ENCODE results near the gene TBCB. TPM values are rescaled to one million over a fixed set of nuclear protein-coding genes. Genes with fewer than 3 reads are reported as not detected.
"Not testable (repeated sequence)": the region's sequence is repeated elsewhere in the genome, so short reads cannot be mapped to it uniquely, and the experiment has no call there.

The TBCB gene
- polyA plus RNA-seq (2013, experiment 1 of 2): 216 TPM
- 201 TPM for polyA plus RNA-seq (2013, experiment 2 of 2)

DNA sequence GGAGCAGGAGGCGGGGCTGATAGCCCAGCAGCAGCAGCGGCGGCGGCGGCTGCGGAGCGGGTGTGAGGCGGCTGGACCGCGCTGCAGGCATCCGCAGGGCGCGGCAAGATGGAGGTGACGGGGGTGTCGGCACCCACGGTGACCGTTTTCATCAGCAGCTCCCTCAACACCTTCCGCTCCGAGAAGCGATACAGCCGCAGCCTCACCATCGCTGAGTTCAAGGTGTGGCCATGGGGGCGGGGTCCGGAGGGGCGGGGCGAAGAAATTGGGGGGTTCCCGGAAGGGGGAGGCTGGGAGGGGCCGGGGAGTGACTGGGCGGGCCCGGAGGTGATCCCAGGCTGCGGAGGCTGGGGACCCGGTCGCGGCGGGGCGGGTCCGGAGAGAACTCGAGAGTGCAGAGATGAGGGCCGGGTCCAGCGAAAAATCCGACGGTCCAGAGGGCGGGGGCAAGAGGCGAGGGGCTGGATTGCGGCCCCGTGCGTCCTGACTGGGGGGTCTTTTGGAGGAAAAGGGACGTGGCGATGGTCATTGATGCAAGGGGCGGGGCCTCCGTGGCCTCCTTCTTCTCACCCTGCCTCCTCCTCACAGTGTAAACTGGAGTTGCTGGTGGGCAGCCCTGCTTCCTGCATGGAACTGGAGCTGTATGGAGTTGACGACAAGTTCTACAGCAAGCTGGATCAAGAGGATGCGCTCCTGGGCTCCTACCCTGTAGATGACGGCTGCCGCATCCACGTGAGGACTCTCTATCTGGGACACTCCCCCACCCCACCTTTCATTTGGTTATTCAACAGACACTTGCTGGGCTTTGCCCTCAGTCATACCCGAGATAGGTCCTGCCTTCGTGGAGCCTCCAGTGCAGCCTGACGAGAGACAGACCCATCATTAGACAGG, at the start of gene TBCB:
Gene TBCB, plus strand, starts transcription at position 16 of the 891 bp plus-strand sequence. Its CDS starts 93 bp downstream, at position 109.
- Histone ChIP-seq H3K27ac (ENCODE audit: low read depth, low read length, severe bottlenecking) (peak within 1 kb of the TSS; percentile 76), H3K36me3 (ENCODE audit: control insufficient read depth, insufficient read depth, low read length) (peaks cover 69% of the 10 kb centered on the region), H3K4me1 (ENCODE audit: control insufficient read depth, insufficient read depth, low read length, poor library complexity, severe bottlenecking) (peaks cover 8% of the 10 kb centered on the region), H3K4me3 (ENCODE audit: extremely low read depth, insufficient read depth, low read length, poor library complexity, severe bottlenecking) (peak within 1 kb of the TSS; percentile 81), H3K9me3 (ENCODE audit: control insufficient read depth, low read length) (no peaks in the 10 kb centered on the region)
- 5 to 11% methylated on average over 32 to 40 of the region's 59 CpGs for WGBS, 2 experiments (ENCODE audit: insufficient coverage in 2 of 2)

DNA sequence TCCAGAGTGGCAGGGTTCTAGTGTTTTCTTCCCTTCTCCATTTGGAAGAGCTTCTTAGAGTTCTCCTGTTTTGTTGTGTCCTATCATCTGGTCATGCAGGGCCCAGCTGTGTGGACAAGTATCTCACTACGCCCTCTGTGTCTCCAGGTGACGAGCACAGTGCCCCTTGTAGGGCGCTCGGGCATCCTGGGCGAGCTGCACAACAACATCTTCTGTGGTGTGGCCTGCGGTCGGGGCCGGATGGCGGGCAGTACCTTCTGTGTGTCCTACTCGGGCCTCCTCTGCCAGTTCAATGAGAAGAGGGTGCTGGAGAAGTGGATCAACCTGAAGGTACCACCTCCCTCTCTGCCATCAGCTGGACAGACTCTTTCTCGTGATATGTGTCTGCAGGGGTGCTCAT, 47.6 kb upstream of the TBCB start:
- Histone ChIP-seq H3K36me3 (ENCODE audit: control insufficient read depth, insufficient read depth, low read length) (peaks cover 76% of the 10 kb centered on the region), H3K9me3 (ENCODE audit: control insufficient read depth, low read length) (no peaks in the 10 kb centered on the region), H3K4me3 (ENCODE audit: extremely low read depth, insufficient read depth, low read length, poor library complexity, severe bottlenecking) (no peak overlapping the region), H3K27ac (ENCODE audit: low read depth, low read length, severe bottlenecking) (no peak overlapping the region), H3K4me1 (ENCODE audit: control insufficient read depth, insufficient read depth, low read length, poor library complexity, severe bottlenecking) (no peaks in the 10 kb centered on the region)
- WGBS, 2 experiments (ENCODE audit: insufficient coverage in 2 of 2): 89 to 91% methylated on average over 8 to 10 of the region's 11 CpGs

GRCh38 chr19:36068810-36069499, 46.3 kb upstream of the TBCB start:
- H3K4me1 ChIP-seq (ENCODE audit: control insufficient read depth, insufficient read depth, low read length, poor library complexity, severe bottlenecking); H3K4me3 ChIP-seq (ENCODE audit: extremely low read depth, insufficient read depth, low read length, poor library complexity, severe bottlenecking); H3K27ac ChIP-seq (ENCODE audit: low read depth, low read length, severe bottlenecking); H3K9me3 ChIP-seq (ENCODE audit: control insufficient read depth, low read length): not testable (repeated sequence)
- WGBS, 2 experiments (ENCODE audit: insufficient coverage in 2 of 2): 98 to 100% methylated on average over 4 to 7 of the region's 57 CpGs
- H3K36me3 ChIP-seq (ENCODE audit: control insufficient read depth, insufficient read depth, low read length): peaks cover 79% of the 10 kb centered on the region

DNA sequence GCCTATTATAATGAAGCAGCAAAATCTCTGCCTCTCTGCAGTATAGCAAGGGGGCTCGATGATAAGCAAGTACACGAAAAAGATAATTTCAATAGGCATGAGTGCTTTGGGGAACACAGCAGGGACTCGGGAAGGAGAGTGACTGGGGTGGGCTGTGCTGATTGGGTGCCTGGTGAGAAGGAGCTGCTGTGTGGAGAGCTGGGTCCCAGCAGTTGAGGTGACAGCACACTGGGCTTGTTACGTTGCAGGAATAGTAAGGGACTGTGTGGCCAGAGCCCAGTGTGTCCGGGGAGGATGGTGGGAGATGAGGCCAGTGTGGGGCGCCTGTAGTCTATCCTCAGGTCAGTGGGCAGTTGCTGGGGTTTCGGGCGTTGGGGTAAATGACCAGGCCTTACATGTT, 43.2 kb upstream of the TBCB start:
- H3K4me3 ChIP-seq (ENCODE audit: extremely low read depth, insufficient read depth, low read length, poor library complexity, severe bottlenecking): no peak overlapping the region
- no peaks in the 10 kb centered on the region for H3K4me1 ChIP-seq (ENCODE audit: control insufficient read depth, insufficient read depth, low read length, poor library complexity, severe bottlenecking)
- peaks cover 69% of the 10 kb centered on the region for H3K36me3 ChIP-seq (ENCODE audit: control insufficient read depth, insufficient read depth, low read length)
- no peak overlapping the region for H3K27ac ChIP-seq (ENCODE audit: low read depth, low read length, severe bottlenecking)
- H3K9me3 ChIP-seq (ENCODE audit: control insufficient read depth, low read length): no peaks in the 10 kb centered on the region
- WGBS, 2 experiments (ENCODE audit: insufficient coverage in 2 of 2): 81 to 89% methylated on average over 5 to 8 of the region's 8 CpGs

DNA sequence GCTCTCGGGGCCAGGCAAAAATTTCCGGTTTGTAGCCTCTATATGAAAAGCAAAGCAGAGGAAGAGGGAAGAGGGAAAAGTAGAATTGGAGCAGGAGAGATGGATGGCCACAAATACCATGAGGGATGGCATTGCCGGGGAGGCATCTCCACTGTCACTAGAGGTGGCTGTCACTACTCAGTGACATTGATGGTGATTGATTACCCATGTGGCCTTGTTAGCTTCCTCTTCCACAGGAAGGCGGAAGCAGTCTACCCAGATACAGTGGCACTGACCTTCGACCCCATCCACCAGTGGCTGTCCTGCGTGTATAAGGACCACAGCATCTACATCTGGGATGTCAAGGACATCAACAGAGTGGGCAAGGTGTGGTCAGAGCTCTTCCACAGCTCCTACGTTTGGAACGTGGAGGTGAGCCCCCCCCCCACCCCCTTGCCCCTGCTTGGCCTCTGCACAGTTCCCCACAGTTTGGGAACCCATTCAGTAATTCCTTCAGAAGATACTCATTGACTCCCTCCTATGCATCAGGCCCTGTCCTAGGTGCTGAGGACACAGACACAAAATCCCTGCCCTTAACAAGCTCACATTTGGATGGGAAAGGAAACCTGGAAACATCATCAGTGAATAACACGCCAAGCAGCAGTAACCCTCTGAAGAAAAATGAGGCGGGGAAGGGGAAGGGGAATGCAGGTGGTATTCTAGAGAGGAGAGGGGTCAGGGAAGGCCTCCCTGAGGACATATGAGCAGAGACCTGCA, 42.0 kb upstream of the TBCB start:
- H3K4me3 ChIP-seq (ENCODE audit: extremely low read depth, insufficient read depth, low read length, poor library complexity, severe bottlenecking): no peak overlapping the region
- no peak overlapping the region for H3K27ac ChIP-seq (ENCODE audit: low read depth, low read length, severe bottlenecking)
- H3K9me3 ChIP-seq (ENCODE audit: control insufficient read depth, low read length): no peaks in the 10 kb centered on the region
- H3K36me3 ChIP-seq (ENCODE audit: control insufficient read depth, insufficient read depth, low read length): peaks cover 63% of the 10 kb centered on the region
- 91% methylated on average over 8 to 9 of the region's 10 CpGs for WGBS, 2 experiments (ENCODE audit: insufficient coverage in 2 of 2)
- H3K4me1 ChIP-seq (ENCODE audit: control insufficient read depth, insufficient read depth, low read length, poor library complexity, severe bottlenecking): no peaks in the 10 kb centered on the region

GRCh38 chr19:36079389-36079945, 35.8 kb upstream of the TBCB start:
- Histone ChIP-seq H3K4me1 (ENCODE audit: control insufficient read depth, insufficient read depth, low read length, poor library complexity, severe bottlenecking) (no peaks in the 10 kb centered on the region), H3K27ac (ENCODE audit: low read depth, low read length, severe bottlenecking) (no peak overlapping the region), H3K9me3 (ENCODE audit: control insufficient read depth, low read length) (no peaks in the 10 kb centered on the region), H3K36me3 (ENCODE audit: control insufficient read depth, insufficient read depth, low read length) (peaks cover 72% of the 10 kb centered on the region), H3K4me3 (ENCODE audit: extremely low read depth, insufficient read depth, low read length, poor library complexity, severe bottlenecking) (no peak overlapping the region)
- no CpG with 5 or more reads among the region's 3 CpGs for WGBS, 2 experiments (ENCODE audit: insufficient coverage in 2 of 2)

- no peak overlapping the region for H3K4me3 ChIP-seq (ENCODE audit: extremely low read depth, insufficient read depth, low read length, poor library complexity, severe bottlenecking)
- 84 to 97% methylated on average over 3 of the region's 3 CpGs for WGBS, 2 experiments (ENCODE audit: insufficient coverage in 2 of 2)
- no peaks in the 10 kb centered on the region for H3K4me1 ChIP-seq (ENCODE audit: control insufficient read depth, insufficient read depth, low read length, poor library complexity, severe bottlenecking)
- H3K27ac ChIP-seq (ENCODE audit: low read depth, low read length, severe bottlenecking): no peak overlapping the region
- H3K9me3 ChIP-seq (ENCODE audit: control insufficient read depth, low read length): no peaks in the 10 kb centered on the region
- peaks cover 76% of the 10 kb centered on the region for H3K36me3 ChIP-seq (ENCODE audit: control insufficient read depth, insufficient read depth, low read length)
These were observed 33.9 kb upstream of the TBCB start for GRCh38 chr19:36081385-36081784.

- H3K36me3 ChIP-seq (ENCODE audit: control insufficient read depth, insufficient read depth, low read length): peaks cover 81% of the 10 kb centered on the region
- H3K27ac ChIP-seq (ENCODE audit: low read depth, low read length, severe bottlenecking): no peak overlapping the region
- H3K4me1 ChIP-seq (ENCODE audit: control insufficient read depth, insufficient read depth, low read length, poor library complexity, severe bottlenecking): no peaks in the 10 kb centered on the region
- H3K9me3 ChIP-seq (ENCODE audit: control insufficient read depth, low read length): no peaks in the 10 kb centered on the region
- 91 to 96% methylated on average over 7 of the region's 7 CpGs for WGBS, 2 experiments (ENCODE audit: insufficient coverage in 2 of 2)
- H3K4me3 ChIP-seq (ENCODE audit: extremely low read depth, insufficient read depth, low read length, poor library complexity, severe bottlenecking): no peak overlapping the region
These were observed 33.4 kb upstream of the TBCB start for GRCh38 chr19:36081894-36082293.

GRCh38 chr19:36082916-36083315, 32.4 kb upstream of the TBCB start:
- H3K36me3 ChIP-seq (ENCODE audit: control insufficient read depth, insufficient read depth, low read length): peaks cover 78% of the 10 kb centered on the region
- H3K9me3 ChIP-seq (ENCODE audit: control insufficient read depth, low read length): no peaks in the 10 kb centered on the region
- no peak overlapping the region for H3K27ac ChIP-seq (ENCODE audit: low read depth, low read length, severe bottlenecking)
- H3K4me1 ChIP-seq (ENCODE audit: control insufficient read depth, insufficient read depth, low read length, poor library complexity, severe bottlenecking): no peaks in the 10 kb centered on the region
- no peak overlapping the region for H3K4me3 ChIP-seq (ENCODE audit: extremely low read depth, insufficient read depth, low read length, poor library complexity, severe bottlenecking)
- 96 to 97% methylated on average over 13 of the region's 13 CpGs for WGBS, 2 experiments (ENCODE audit: insufficient coverage in 2 of 2)

GRCh38 chr19:36084231-36085009, 30.8 kb upstream of the TBCB start:
- H3K36me3 ChIP-seq (ENCODE audit: control insufficient read depth, insufficient read depth, low read length): peaks cover 79% of the 10 kb centered on the region

More at GRCh38 chr19:36084231-36085009, 30.8 kb upstream of the TBCB start:
- Histone ChIP-seq H3K4me1 (ENCODE audit: control insufficient read depth, insufficient read depth, low read length, poor library complexity, severe bottlenecking) (no peaks in the 10 kb centered on the region), H3K9me3 (ENCODE audit: control insufficient read depth, low read length) (no peaks in the 10 kb centered on the region), H3K27ac (ENCODE audit: low read depth, low read length, severe bottlenecking) (no peak overlapping the region), H3K4me3 (ENCODE audit: extremely low read depth, insufficient read depth, low read length, poor library complexity, severe bottlenecking) (no peak overlapping the region)
- 95 to 97% methylated on average over 10 to 12 of the region's 12 CpGs for WGBS, 2 experiments (ENCODE audit: insufficient coverage in 2 of 2)
